Tibial artery (tissue), 4 donors: ENCODE data around the gene BOD1L1.

Experiments
- DNase-seq, 2 donors: peaks; one replicate each; pipeline ENCODE4 v3.0.0-alpha.2; 2019
- H3K27ac ChIP-seq, 2 donors: fragments of 200-600 bp; sonication (generic) in 1 of 2; 1 replicate in 1 of 2; 2 replicates in 1 of 2; pipeline ENCODE4 v1.5.1; 2018 to 2019; ENCODE audit warnings: mild to moderate bottlenecking in 1 of 2
- H3K27me3 ChIP-seq, 2 donors: fragments of 200-600 bp; sonication (generic) in 1 of 2; one replicate each; pipeline versions ENCODE4 v1.5.1 to v1.6.0; 2016 to 2019
- H3K36me3 ChIP-seq, 3 donors: fragments of 200-600 bp; sonication (generic) in 2 of 3; one replicate each; pipeline ENCODE4 v1.5.1; 2016 to 2019; ENCODE audit warnings: mild to moderate bottlenecking in 2 of 3
- H3K4me1 ChIP-seq, 4 donors: fragments of 200-600 bp; sonication (generic) in 2 of 4; 1 replicate in 3 of 4; 2 replicates in 1 of 4; pipeline ENCODE4 v1.5.1; 2016 to 2019
- H3K4me3 ChIP-seq, 2 donors: fragments of 200-600 bp; sonication (generic) in 1 of 2; 1 replicate in 1 of 2; 2 replicates in 1 of 2; pipeline ENCODE4 v1.5.1; 2018 to 2019; ENCODE audit warnings: mild to moderate bottlenecking in 2 of 2
- H3K9me3 ChIP-seq, 3 donors: fragments of 200-600 bp; sonication (generic) in 1 of 3; one replicate each; pipeline ENCODE4 v1.5.1; 2016 to 2019
- intact Hi-C: fragments of 100-400 bp; cut with DNase I; formaldehyde crosslinking; loops from one replicate; pipeline ENCODE4 v1.15.0; 2023; ENCODE audit warnings: low total_unique reads
- TF ChIP-seq, protein P1 (sequence below), 2 experiments: fragments of 200-600 bp in 1 of 2; fragments of 450-650 bp in 1 of 2; IDR thresholded peaks; one replicate each; pipeline ENCODE4 v1.5.1; 2017 to 2019; ENCODE audit warnings: antibody characterized with exemption in 2 of 2, mild to moderate bottlenecking in 1 of 2, moderate library complexity in 1 of 2

BOD1L1 gene

GRCh38 chr4:13647031-13647430 lies 19.5 kb upstream of the BOD1L1 start:
- no peak overlapping the region for H3K27ac ChIP-seq

GRCh38 chr4:13645075-13645474 lies 17.6 kb upstream of the BOD1L1 start:
- Histone ChIP-seq H3K4me1 (peaks cover 0 to 32% (median 17%) of the 10 kb centered on the region in 4 donors), H3K27ac (no peak overlapping the region), H3K36me3 (no peaks in the 10 kb centered on the region), H3K9me3 (no peaks in the 10 kb centered on the region), H3K27me3 (no peaks in the 10 kb centered on the region), H3K4me3 (no peak overlapping the region)
- TF ChIP-seq, protein P1, sequence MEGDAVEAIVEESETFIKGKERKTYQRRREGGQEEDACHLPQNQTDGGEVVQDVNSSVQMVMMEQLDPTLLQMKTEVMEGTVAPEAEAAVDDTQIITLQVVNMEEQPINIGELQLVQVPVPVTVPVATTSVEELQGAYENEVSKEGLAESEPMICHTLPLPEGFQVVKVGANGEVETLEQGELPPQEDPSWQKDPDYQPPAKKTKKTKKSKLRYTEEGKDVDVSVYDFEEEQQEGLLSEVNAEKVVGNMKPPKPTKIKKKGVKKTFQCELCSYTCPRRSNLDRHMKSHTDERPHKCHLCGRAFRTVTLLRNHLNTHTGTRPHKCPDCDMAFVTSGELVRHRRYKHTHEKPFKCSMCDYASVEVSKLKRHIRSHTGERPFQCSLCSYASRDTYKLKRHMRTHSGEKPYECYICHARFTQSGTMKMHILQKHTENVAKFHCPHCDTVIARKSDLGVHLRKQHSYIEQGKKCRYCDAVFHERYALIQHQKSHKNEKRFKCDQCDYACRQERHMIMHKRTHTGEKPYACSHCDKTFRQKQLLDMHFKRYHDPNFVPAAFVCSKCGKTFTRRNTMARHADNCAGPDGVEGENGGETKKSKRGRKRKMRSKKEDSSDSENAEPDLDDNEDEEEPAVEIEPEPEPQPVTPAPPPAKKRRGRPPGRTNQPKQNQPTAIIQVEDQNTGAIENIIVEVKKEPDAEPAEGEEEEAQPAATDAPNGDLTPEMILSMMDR (IDR thresholded peaks at IDR 0.05), result no peak
- intact Hi-C loops, result no loop called here
- DNase-seq, result no peak

More at GRCh38 chr4:13647031-13647430, 19.5 kb upstream of the BOD1L1 start:
- DNase-seq, result no peak
- Histone ChIP-seq H3K9me3 (no peaks in the 10 kb centered on the region), H3K4me1 (peaks cover 0 to 12% (median 6%) of the 10 kb centered on the region in 4 donors), H3K4me3 (no peak overlapping the region), H3K27me3 (no peaks in the 10 kb centered on the region), H3K36me3 (no peaks in the 10 kb centered on the region)
- TF ChIP-seq, protein P1 (IDR thresholded peaks at IDR 0.05), result no peak
- intact Hi-C loops, result no loop called here

GRCh38 chr4:13642170-13642950 lies 14.8 kb upstream of the BOD1L1 start:
- TF ChIP-seq, protein P1 (IDR thresholded peaks at IDR 0.05), result no peak
- peak; percentile 48 to 72 for DNase-seq

DNA sequence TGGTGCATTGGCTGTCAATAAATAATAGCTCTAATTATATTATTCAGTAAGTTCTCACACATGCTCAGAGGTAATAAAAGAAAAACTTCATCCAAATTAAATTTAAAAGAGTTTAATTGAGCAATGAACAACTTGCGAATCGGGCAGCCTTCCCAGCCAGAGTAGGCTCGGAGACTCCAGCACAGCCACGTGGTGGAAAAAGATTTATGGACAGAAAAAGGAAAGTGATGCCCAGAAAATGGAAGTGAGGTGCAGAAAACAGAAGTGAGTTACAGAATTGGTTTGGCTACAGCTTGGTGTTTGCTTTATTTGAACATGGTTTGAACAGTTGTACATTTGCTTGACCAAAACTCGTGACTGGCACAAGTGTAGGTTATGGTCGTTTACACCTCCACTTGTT lies 13.6 kb upstream of the BOD1L1 start:
- H3K27ac ChIP-seq, result peak overlapping the region; percentile 55 to 78
- no peaks in the 10 kb centered on the region for H3K27me3 ChIP-seq
- DNase-seq, result no peak
- H3K4me1 ChIP-seq, result peaks cover 0 to 33% (median 17%) of the 10 kb centered on the region in 4 donors
- H3K9me3 ChIP-seq, result no peaks in the 10 kb centered on the region
- no peak overlapping the region for H3K4me3 ChIP-seq
- no peaks in the 10 kb centered on the region for H3K36me3 ChIP-seq
- intact Hi-C loops, result no loop called here
- TF ChIP-seq, protein P1 (IDR thresholded peaks at IDR 0.05), result no peak

More at GRCh38 chr4:13642170-13642950, 14.8 kb upstream of the BOD1L1 start:
- peaks cover 0 to 33% (median 17%) of the 10 kb centered on the region in 4 donors for H3K4me1 ChIP-seq
- H3K4me3 ChIP-seq, result no peak overlapping the region
- H3K27me3 ChIP-seq, result no peaks in the 10 kb centered on the region
- H3K9me3 ChIP-seq, result no peaks in the 10 kb centered on the region
- intact Hi-C loops, result no loop called here
- no peaks in the 10 kb centered on the region for H3K36me3 ChIP-seq
- H3K27ac ChIP-seq, result peak overlapping the region; percentile 55 to 78

GRCh38 chr4:13640149-13640940 lies 12.8 kb upstream of the BOD1L1 start:
- TF ChIP-seq, protein P1 (IDR thresholded peaks at IDR 0.05), result no peak
- H3K9me3 ChIP-seq, result no peaks in the 10 kb centered on the region
- H3K27me3 ChIP-seq, result no peaks in the 10 kb centered on the region
- intact Hi-C loops, result no loop called here
- peaks cover 0 to 33% (median 17%) of the 10 kb centered on the region in 4 donors for H3K4me1 ChIP-seq
- peak overlapping the region; percentile 55 to 78 for H3K27ac ChIP-seq
- DNase-seq, result peak in 1 of 2 donors; percentile 68
- H3K36me3 ChIP-seq, result no peaks in the 10 kb centered on the region
- H3K4me3 ChIP-seq, result no peak overlapping the region
